ENCODE data around the gene PROC. TPM values are rescaled to one million over a fixed set of nuclear protein-coding genes. Genes with fewer than 3 reads are reported as not detected.
A peak's percentile ranks its signal among the peaks of the same experiment; 100 is the strongest.

Gene PROC
- total RNA-seq, 1 experiment from 2014 or later, result 0.58 TPM

DNA sequence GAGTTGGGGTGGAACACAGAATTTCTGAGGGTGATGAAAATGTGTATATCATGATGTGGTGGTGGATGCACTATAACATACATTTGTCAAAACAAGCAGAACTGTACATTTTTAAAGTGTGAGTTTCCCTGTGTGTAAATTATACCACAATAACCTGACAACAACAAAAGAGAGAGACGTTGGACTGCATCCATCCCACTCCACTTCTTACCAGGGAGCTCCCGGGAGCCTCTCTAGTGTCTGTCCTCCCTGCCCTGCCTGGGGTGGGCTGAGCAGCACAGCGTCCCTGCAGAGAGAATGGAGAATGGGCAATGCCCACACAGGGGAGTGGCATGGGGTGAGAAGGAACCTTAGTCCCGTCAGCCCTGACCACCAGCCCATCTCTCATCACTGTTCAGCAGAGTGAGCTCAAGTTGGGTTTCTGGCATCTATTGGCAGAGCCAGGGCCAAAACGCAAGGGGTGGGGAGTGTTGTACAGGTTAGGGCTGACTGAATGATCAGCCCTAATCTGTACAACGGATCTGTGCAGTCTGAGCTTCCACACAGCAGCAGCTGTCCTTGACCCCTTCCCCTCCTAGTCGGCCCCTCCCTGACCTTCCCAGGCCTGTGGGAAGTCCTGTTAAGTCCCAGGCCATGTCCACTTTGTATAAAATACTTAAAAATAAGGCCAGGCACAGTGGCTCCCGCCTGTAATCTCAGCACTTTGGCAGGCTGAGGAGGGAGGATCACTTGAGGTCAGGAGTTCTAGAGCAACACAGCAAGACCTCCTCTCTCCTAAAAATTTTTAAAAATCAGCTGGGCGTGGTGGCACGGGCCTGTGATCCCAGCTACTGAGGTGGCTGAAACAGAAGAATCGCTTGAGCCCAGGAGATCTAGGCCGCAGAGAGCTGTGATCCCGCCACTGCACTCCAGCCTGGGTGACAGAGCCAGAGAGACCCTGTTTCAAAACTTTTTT lies 3.3 kb upstream of the PROC start:
- Histone ChIP-seq H4K20me1 (ENCODE audit: low read length) (no peaks in the 10 kb centered on the region), H3K4me2 (ENCODE audit: low read length) (no peak overlapping the region), H3K4me1 (ENCODE audit: insufficient read depth, low read length) (peaks cover 45% of the 10 kb centered on the region), H3F3A (ENCODE audit: low read length, unreplicated experiment) (peaks cover 7% of the 10 kb centered on the region), H3K9me3 (ENCODE audit: low read length) (no peaks in the 10 kb centered on the region), H3K27ac (ENCODE audit: low read length) (no peak overlapping the region), H3K79me2 (ENCODE audit: low read length) (no peaks in the 10 kb centered on the region), H3K9me2 (replicated peaks; ENCODE audit: low read length) (no peaks in the 10 kb centered on the region), H3K4me3 (ENCODE audit: low read length) (no peak overlapping the region), H3K9ac (ENCODE audit: low read length) (no peak overlapping the region), H3K36me3 (ENCODE audit: low read depth, low read length) (no peaks in the 10 kb centered on the region), H2AFZ (ENCODE audit: low read length) (no peak overlapping the region), H3K27me3 (ENCODE audit: low read length) (no peaks in the 10 kb centered on the region)
- BruUV-seq (replicated peaks), result no TSS peak
- TF ChIP-seq EZH2 (IDR thresholded peaks at IDR 0.05; ENCODE audit: low read length, unreplicated experiment) (no peak), EZH2phosphoT487 (IDR thresholded peaks at IDR 0.05; ENCODE audit: borderline replicate concordance, low read length) (no peak)
- TF ChIP-seq, protein P1, sequence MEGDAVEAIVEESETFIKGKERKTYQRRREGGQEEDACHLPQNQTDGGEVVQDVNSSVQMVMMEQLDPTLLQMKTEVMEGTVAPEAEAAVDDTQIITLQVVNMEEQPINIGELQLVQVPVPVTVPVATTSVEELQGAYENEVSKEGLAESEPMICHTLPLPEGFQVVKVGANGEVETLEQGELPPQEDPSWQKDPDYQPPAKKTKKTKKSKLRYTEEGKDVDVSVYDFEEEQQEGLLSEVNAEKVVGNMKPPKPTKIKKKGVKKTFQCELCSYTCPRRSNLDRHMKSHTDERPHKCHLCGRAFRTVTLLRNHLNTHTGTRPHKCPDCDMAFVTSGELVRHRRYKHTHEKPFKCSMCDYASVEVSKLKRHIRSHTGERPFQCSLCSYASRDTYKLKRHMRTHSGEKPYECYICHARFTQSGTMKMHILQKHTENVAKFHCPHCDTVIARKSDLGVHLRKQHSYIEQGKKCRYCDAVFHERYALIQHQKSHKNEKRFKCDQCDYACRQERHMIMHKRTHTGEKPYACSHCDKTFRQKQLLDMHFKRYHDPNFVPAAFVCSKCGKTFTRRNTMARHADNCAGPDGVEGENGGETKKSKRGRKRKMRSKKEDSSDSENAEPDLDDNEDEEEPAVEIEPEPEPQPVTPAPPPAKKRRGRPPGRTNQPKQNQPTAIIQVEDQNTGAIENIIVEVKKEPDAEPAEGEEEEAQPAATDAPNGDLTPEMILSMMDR (conservative IDR thresholded peaks at IDR 0.05; ENCODE audit: low read depth, low read length), result no peak
- ATAC-seq (no peak), DNase-seq (no peak)
- POLR2A ChIA-PET (ENCODE audit: unreplicated experiment), result no interaction called here
- CTCF ChIA-PET, result interaction anchor here (0.5 to 1.0 kb wide), 2 partner anchors 87 to 217 kb away, joined by 3 to 4 read pairs; no protein-coding TSS in a partner anchor
- intact Hi-C loops (cut with micrococcal nuclease), result no loop called here

DNA sequence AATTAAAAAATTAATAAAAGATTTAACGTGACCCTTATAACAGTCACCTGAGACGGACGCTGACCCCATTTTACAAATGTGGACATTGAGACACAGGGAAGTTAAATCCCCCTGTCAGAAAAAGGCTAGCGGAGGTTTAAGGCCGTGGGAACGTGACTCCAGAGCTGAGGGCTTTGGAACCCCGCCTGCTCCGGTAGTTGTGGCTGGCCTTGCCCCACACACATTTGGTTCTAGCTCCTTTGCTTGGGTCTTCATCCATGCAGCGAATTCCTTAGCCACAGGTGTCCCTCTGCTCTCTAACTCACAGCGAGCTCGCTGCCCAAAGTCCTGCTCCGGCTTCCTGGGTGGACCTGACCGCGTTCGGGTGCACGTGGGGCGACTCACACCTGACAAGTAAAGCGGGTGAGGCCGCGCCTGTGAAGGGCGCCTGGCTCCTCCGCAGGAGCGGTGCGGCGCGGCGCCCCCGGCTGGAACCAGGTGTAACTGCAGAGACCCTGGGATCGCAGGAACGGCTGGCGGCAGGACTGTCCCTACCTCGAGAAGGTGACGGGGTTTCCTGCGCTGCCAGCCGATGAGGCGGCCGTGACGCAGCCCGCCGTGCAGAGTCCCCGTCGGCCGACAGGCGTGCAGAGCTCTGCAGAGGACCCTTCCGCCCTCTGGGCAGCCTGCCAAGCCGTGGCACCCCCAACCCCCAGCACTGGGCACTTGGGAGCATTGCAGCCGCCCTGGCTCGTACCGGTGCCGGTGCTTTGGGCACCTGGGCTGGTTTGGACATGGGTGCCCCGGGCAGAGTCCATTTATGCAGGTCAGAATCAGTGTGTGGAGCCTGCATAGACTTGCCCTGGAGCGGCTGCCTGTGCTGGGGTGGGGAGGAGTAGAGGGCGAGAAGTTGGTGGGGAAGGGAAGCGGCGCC lies 2.4 kb upstream of the PROC start:
- peak; percentile 82 for DNase-seq

More for the DNA sequence above, 2.4 kb upstream of the PROC start:
- Histone ChIP-seq H3K9me3 (ENCODE audit: low read length) (no peaks in the 10 kb centered on the region), H3K9me2 (replicated peaks; ENCODE audit: low read length) (no peaks in the 10 kb centered on the region), H3K27ac (ENCODE audit: low read length) (no peak overlapping the region), H3K4me1 (ENCODE audit: insufficient read depth, low read length) (peaks cover 41% of the 10 kb centered on the region), H3K79me2 (ENCODE audit: low read length) (no peaks in the 10 kb centered on the region), H3K36me3 (ENCODE audit: low read depth, low read length) (no peaks in the 10 kb centered on the region), H3F3A (ENCODE audit: low read length, unreplicated experiment) (peaks cover 3% of the 10 kb centered on the region), H4K20me1 (ENCODE audit: low read length) (no peaks in the 10 kb centered on the region), H3K27me3 (ENCODE audit: low read length) (no peaks in the 10 kb centered on the region), H2AFZ (ENCODE audit: low read length) (peak overlapping the region; percentile 85), H3K4me2 (ENCODE audit: low read length) (peak overlapping the region; percentile 91), H3K4me3 (ENCODE audit: low read length) (peak overlapping the region; percentile 64), H3K9ac (ENCODE audit: low read length) (no peak overlapping the region)
- TF ChIP-seq, protein P1 (conservative IDR thresholded peaks at IDR 0.05; ENCODE audit: low read depth, low read length), result peak; percentile 86
- no peak for TF ChIP-seq EZH2phosphoT487 (IDR thresholded peaks at IDR 0.05; ENCODE audit: borderline replicate concordance, low read length)
- POLR2A ChIA-PET (ENCODE audit: unreplicated experiment), result no interaction called here
- ATAC-seq, result peak; percentile 69
- intact Hi-C loops (cut with micrococcal nuclease), result loop anchor here (2.0 kb wide), 1 partner anchor 91 kb away; no protein-coding TSS in a partner anchor
- no TSS peak for BruUV-seq (replicated peaks)
- CTCF ChIA-PET, result interaction anchor here (0.6 to 1.4 kb wide), 3 partner anchors 64 to 218 kb away, joined by 3 to 4 read pairs (median 3); no protein-coding TSS in a partner anchor

Measured in PC-3 (cell line).